HG03520 (cell line): Measurements from ENCODE around the gene COQ8A.
A peak's percentile ranks its signal among the peaks of the same experiment; 100 is the strongest.

Source experiments
- ATAC-seq: cut with Tn5 transposase; IDR thresholded peaks from one replicate; pipeline ENCODE4 v1.9.1; 2021; ENCODE audit warnings: mild to moderate bottlenecking, moderate library complexity; ENCODE audit not compliant: unreplicated experiment

Gene COQ8A

GRCh38 chr1:226940029-226940805, at the start of gene COQ8A:
Gene COQ8A (plus strand): TSS chr1:226940294. CDS start chr1:226961386, 21,092 bp downstream.
- peak; percentile 96 for ATAC-seq

GRCh38 chr1:226890331-226891108, 49.6 kb upstream of the COQ8A start:
- ATAC-seq, result no peak

- ATAC-seq, result no peak
These were observed 48.7 kb upstream of the COQ8A start for GRCh38 chr1:226891346-226891745.

- ATAC-seq, result no peak
These were observed 48.1 kb upstream of the COQ8A start for GRCh38 chr1:226891846-226892523.

GRCh38 chr1:226892524-226892875, 47.6 kb upstream of the COQ8A start:
- ATAC-seq, result no peak

- ATAC-seq, result no peak
These were observed 46.2 kb upstream of the COQ8A start for GRCh38 chr1:226893936-226894335.

GRCh38 chr1:226894826-226895225, 45.3 kb upstream of the COQ8A start:
- ATAC-seq, result no peak

GRCh38 chr1:226895644-226896043, 44.5 kb upstream of the COQ8A start:
- no peak for ATAC-seq

- no peak for ATAC-seq
These were observed 41.8 kb upstream of the COQ8A start for GRCh38 chr1:226898246-226898645.

GRCh38 chr1:226901421-226901820, 38.7 kb upstream of the COQ8A start:
- ATAC-seq, result no peak

GRCh38 chr1:226902601-226903000, 37.5 kb upstream of the COQ8A start:
- no peak for ATAC-seq

GRCh38 chr1:226903819-226904716, 36.0 kb upstream of the COQ8A start:
- no peak for ATAC-seq

GRCh38 chr1:226904772-226905171, 35.3 kb upstream of the COQ8A start:
- no peak for ATAC-seq

- no peak for ATAC-seq
These were observed 31.7 kb upstream of the COQ8A start for GRCh38 chr1:226908419-226908818.

- no peak for ATAC-seq
These were observed 31.2 kb upstream of the COQ8A start for GRCh38 chr1:226908913-226909312.

GRCh38 chr1:226912587-226913176, 27.4 kb upstream of the COQ8A start:
- ATAC-seq, result peak; percentile 47

GRCh38 chr1:226915672-226915995, 24.5 kb upstream of the COQ8A start:
- ATAC-seq, result no peak

GRCh38 chr1:226916497-226916896, 23.6 kb upstream of the COQ8A start:
- ATAC-seq, result no peak

- no peak for ATAC-seq
These were observed 20.5 kb upstream of the COQ8A start for GRCh38 chr1:226919587-226919986.

GRCh38 chr1:226919995-226920394, 20.1 kb upstream of the COQ8A start:
- no peak for ATAC-seq
